ENCODE results near the gene DBN1.

Gene DBN1

GRCh38 chr5:177500685-177501522, 27.5 kb upstream of the DBN1 start:
- no peak overlapping the region for H2AFZ ChIP-seq (ENCODE audit: low read depth, low read length)
- peaks cover 5% of the 10 kb centered on the region for H3K36me3 ChIP-seq (replicated peaks; ENCODE audit: low read depth, low read length)
- peaks cover 28% of the 10 kb centered on the region for H3K27me3 ChIP-seq (ENCODE audit: low read depth, low read length)
- TF ChIP-seq CTCF (IDR thresholded peaks at IDR 0.05; ENCODE audit: low read depth, low read length) (peak; percentile 94), EZH2phosphoT487 (IDR thresholded peaks at IDR 0.05; ENCODE audit: low read depth) (no peak)
- no peak overlapping the region for H3K4me2 ChIP-seq (ENCODE audit: low read length)
- peaks cover 26% of the 10 kb centered on the region for H4K20me1 ChIP-seq (ENCODE audit: insufficient read depth, low read length)
- no peak overlapping the region for H3K27ac ChIP-seq (ENCODE audit: low read length)
- no peak overlapping the region for H3K9ac ChIP-seq (ENCODE audit: low read length)
- no peak overlapping the region for H3K4me3 ChIP-seq (ENCODE audit: low read length)
- H3K79me2 ChIP-seq (ENCODE audit: low read length) = no peaks in the 10 kb centered on the region
- peaks cover 39% of the 10 kb centered on the region for H3K4me1 ChIP-seq (ENCODE audit: low read length)
- no peaks in the 10 kb centered on the region for H3K9me3 ChIP-seq (ENCODE audit: insufficient read depth, low read length)

- H3K9me3 ChIP-seq (ENCODE audit: insufficient read depth, low read length) = no peaks in the 10 kb centered on the region
- H3K4me3 ChIP-seq (ENCODE audit: low read length) = no peak overlapping the region
- no peaks in the 10 kb centered on the region for H3K79me2 ChIP-seq (ENCODE audit: low read length)
- H4K20me1 ChIP-seq (ENCODE audit: insufficient read depth, low read length) = peaks cover 26% of the 10 kb centered on the region
- H3K4me2 ChIP-seq (ENCODE audit: low read length) = no peak overlapping the region
- H3K27me3 ChIP-seq (ENCODE audit: low read depth, low read length) = peaks cover 28% of the 10 kb centered on the region
- H3K27ac ChIP-seq (ENCODE audit: low read length) = no peak overlapping the region
- peaks cover 5% of the 10 kb centered on the region for H3K36me3 ChIP-seq (replicated peaks; ENCODE audit: low read depth, low read length)
- peaks cover 50% of the 10 kb centered on the region for H3K4me1 ChIP-seq (ENCODE audit: low read length)
- no peak overlapping the region for H3K9ac ChIP-seq (ENCODE audit: low read length)
- TF ChIP-seq CTCF (IDR thresholded peaks at IDR 0.05; ENCODE audit: low read depth, low read length) (no peak), EZH2phosphoT487 (IDR thresholded peaks at IDR 0.05; ENCODE audit: low read depth) (no peak)
- H2AFZ ChIP-seq (ENCODE audit: low read depth, low read length) = no peak overlapping the region
Observed at GRCh38 chr5:177499842-177500241, 26.4 kb upstream of the DBN1 start.

- H3K27me3 ChIP-seq (ENCODE audit: low read depth, low read length) = peaks cover 28% of the 10 kb centered on the region
- H3K27ac ChIP-seq (ENCODE audit: low read length) = no peak overlapping the region
- no peak overlapping the region; the same call in 1 of the 2 replicates for H3K9ac ChIP-seq (ENCODE audit: low read length)
- H3K4me3 ChIP-seq (ENCODE audit: low read length) = peak overlapping the region; percentile 82
- peaks cover 66% of the 10 kb centered on the region for H3K4me1 ChIP-seq (ENCODE audit: low read length)
- no peaks in the 10 kb centered on the region for H3K79me2 ChIP-seq (ENCODE audit: low read length)
- peaks cover 20% of the 10 kb centered on the region for H4K20me1 ChIP-seq (ENCODE audit: insufficient read depth, low read length)
- no peak for TF ChIP-seq CTCF (IDR thresholded peaks at IDR 0.05; ENCODE audit: low read depth, low read length)
- no peak for TF ChIP-seq EZH2phosphoT487 (IDR thresholded peaks at IDR 0.05; ENCODE audit: low read depth)
- peaks cover 2% of the 10 kb centered on the region for H3K36me3 ChIP-seq (replicated peaks; ENCODE audit: low read depth, low read length)
- no peaks in the 10 kb centered on the region for H3K9me3 ChIP-seq (ENCODE audit: insufficient read depth, low read length)
- H3K4me2 ChIP-seq (ENCODE audit: low read length) = peak overlapping the region; percentile 82
- peak overlapping the region; percentile 33; the same call in 1 of the 2 replicates for H2AFZ ChIP-seq (ENCODE audit: low read depth, low read length)
Observed at GRCh38 chr5:177498013-177498787, 24.8 kb upstream of the DBN1 start.
